ENCODE measurements around the gene TNFAIP1.

DNA sequence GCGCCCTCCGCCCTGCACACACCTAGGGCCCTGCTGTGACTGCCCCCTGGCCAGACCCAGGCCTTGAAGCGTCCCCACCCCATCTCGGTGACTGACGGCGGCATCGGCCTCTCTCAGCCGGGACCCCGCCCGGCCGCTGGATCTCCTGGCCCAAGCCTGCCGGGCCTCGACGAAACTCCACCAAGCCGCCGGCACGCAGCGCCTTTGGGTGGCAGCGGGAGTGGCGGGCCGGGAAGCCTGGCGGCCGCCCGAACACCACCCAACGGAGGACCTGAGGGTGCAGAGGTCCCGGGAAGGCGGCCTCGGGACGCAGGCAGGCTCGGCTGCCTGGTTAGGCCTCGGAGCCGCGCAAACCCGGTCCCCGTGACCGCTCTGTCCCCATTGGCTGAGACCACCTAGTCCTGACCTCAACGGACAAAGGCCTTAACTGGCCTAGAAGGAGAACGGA lies 28.6 kb upstream of the TNFAIP1 start:
- TF ChIP-seq, protein P1, sequence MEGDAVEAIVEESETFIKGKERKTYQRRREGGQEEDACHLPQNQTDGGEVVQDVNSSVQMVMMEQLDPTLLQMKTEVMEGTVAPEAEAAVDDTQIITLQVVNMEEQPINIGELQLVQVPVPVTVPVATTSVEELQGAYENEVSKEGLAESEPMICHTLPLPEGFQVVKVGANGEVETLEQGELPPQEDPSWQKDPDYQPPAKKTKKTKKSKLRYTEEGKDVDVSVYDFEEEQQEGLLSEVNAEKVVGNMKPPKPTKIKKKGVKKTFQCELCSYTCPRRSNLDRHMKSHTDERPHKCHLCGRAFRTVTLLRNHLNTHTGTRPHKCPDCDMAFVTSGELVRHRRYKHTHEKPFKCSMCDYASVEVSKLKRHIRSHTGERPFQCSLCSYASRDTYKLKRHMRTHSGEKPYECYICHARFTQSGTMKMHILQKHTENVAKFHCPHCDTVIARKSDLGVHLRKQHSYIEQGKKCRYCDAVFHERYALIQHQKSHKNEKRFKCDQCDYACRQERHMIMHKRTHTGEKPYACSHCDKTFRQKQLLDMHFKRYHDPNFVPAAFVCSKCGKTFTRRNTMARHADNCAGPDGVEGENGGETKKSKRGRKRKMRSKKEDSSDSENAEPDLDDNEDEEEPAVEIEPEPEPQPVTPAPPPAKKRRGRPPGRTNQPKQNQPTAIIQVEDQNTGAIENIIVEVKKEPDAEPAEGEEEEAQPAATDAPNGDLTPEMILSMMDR (conservative IDR thresholded peaks at IDR 0.05; ENCODE audit: low read depth, low read length), result no peak
- TF ChIP-seq EZH2 (IDR thresholded peaks at IDR 0.05; ENCODE audit: low read length, unreplicated experiment), result no peak
- no peak for TF ChIP-seq EZH2phosphoT487 (IDR thresholded peaks at IDR 0.05; ENCODE audit: borderline replicate concordance, low read length)

All from PC-3 (cell line).